ENCODE measurements around the gene ROCK2. TPM values are rescaled to one million over a fixed set of nuclear protein-coding genes. Genes with fewer than 3 reads are reported as not detected.

Gene ROCK2
- total RNA-seq, 1 donor from 2014 or later, result 36.1 TPM

DNA sequence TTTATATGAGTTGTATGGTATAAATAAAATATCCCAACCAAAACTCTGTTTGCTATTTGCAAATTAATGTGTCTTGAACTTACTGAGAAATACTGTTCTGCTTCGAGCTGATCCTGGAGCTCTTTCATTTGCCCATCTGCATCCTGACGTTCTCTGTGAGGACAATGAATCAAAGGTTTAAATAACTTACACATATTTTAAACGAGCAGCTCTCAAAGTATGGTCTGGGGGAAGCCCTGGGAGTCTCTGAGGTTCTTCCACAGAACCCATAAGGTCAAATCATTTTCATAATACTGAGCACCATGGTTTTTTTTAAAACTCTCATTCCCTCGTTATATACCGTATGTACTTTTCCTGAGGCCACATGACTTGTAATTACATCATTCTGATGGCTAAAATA lies 142.5 kb downstream of the ROCK2 start:
- H3K9me3 Mint-ChIP-seq, result no peaks in the 10 kb centered on the region
- H3K36me3 Mint-ChIP-seq, result peaks cover 14% of the 10 kb centered on the region
- Histone ChIP-seq H3K9me3 (ENCODE audit: low read depth) (no peaks in the 10 kb centered on the region), H3K4me3 (no peak overlapping the region), H3F3A (ENCODE audit: low read depth) (no peaks in the 10 kb centered on the region), H3K4me2 (no peak overlapping the region), H4K20me1 (ENCODE audit: low read depth) (no peaks in the 10 kb centered on the region), H2AFZ (replicated peaks) (no peak overlapping the region), H3K27ac (no peak overlapping the region), H3K9ac (no peak overlapping the region), H3K4me1 (no peaks in the 10 kb centered on the region), H3K79me2 (ENCODE audit: low read depth) (no peaks in the 10 kb centered on the region), H3K27me3 (no peaks in the 10 kb centered on the region), H3K36me3 (peaks cover 23% of the 10 kb centered on the region)
- no peak overlapping the region for H3K27ac Mint-ChIP-seq
- H3K27me3 Mint-ChIP-seq (ENCODE audit: insufficient read depth, low read depth), result no peaks in the 10 kb centered on the region
- no peak for DNase-seq (ENCODE audit: low spot score)
- TF ChIP-seq EZH2 (IDR thresholded peaks at IDR 0.05) (no peak), EZH2phosphoT487 (IDR thresholded peaks at IDR 0.05) (no peak)
- TF ChIP-seq, protein P1, sequence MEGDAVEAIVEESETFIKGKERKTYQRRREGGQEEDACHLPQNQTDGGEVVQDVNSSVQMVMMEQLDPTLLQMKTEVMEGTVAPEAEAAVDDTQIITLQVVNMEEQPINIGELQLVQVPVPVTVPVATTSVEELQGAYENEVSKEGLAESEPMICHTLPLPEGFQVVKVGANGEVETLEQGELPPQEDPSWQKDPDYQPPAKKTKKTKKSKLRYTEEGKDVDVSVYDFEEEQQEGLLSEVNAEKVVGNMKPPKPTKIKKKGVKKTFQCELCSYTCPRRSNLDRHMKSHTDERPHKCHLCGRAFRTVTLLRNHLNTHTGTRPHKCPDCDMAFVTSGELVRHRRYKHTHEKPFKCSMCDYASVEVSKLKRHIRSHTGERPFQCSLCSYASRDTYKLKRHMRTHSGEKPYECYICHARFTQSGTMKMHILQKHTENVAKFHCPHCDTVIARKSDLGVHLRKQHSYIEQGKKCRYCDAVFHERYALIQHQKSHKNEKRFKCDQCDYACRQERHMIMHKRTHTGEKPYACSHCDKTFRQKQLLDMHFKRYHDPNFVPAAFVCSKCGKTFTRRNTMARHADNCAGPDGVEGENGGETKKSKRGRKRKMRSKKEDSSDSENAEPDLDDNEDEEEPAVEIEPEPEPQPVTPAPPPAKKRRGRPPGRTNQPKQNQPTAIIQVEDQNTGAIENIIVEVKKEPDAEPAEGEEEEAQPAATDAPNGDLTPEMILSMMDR (IDR thresholded peaks at IDR 0.05), result no peak
- H3K4me1 Mint-ChIP-seq, result no peaks in the 10 kb centered on the region
- H3K4me3 Mint-ChIP-seq, result no peak overlapping the region

GRCh38 chr2:11200651-11201050 lies 143.8 kb downstream of the ROCK2 start:
- no peak for DNase-seq (ENCODE audit: low spot score)
- peaks cover 23% of the 10 kb centered on the region for H3K36me3 ChIP-seq

GRCh38 chr2:11196246-11196645 lies 148.2 kb downstream of the ROCK2 start:
- Mint-ChIP-seq H3K9me3 (no peaks in the 10 kb centered on the region), H3K27me3 (ENCODE audit: insufficient read depth, low read depth) (no peaks in the 10 kb centered on the region), H3K4me3 (no peak overlapping the region), H3K36me3 (peaks cover 19% of the 10 kb centered on the region), H3K4me1 (no peaks in the 10 kb centered on the region), H3K27ac (no peak overlapping the region)
- Histone ChIP-seq H3K4me1 (no peaks in the 10 kb centered on the region), H3K9ac (no peak overlapping the region), H3K9me3 (ENCODE audit: low read depth) (no peaks in the 10 kb centered on the region), H4K20me1 (ENCODE audit: low read depth) (no peaks in the 10 kb centered on the region), H3K36me3 (peaks cover 29% of the 10 kb centered on the region), H3K4me2 (no peak overlapping the region), H3K4me3 (no peak overlapping the region), H3K27ac (no peak overlapping the region), H2AFZ (replicated peaks) (no peak overlapping the region), H3K79me2 (ENCODE audit: low read depth) (no peaks in the 10 kb centered on the region), H3K27me3 (no peaks in the 10 kb centered on the region), H3F3A (ENCODE audit: low read depth) (no peaks in the 10 kb centered on the region)
- DNase-seq (ENCODE audit: low spot score), result no peak
- TF ChIP-seq EZH2phosphoT487 (IDR thresholded peaks at IDR 0.05) (no peak), EZH2 (IDR thresholded peaks at IDR 0.05) (no peak)
- TF ChIP-seq, protein P1 (IDR thresholded peaks at IDR 0.05), result no peak

More at GRCh38 chr2:11200651-11201050, 143.8 kb downstream of the ROCK2 start:
- Histone ChIP-seq H3K27me3 (no peaks in the 10 kb centered on the region), H3K4me2 (no peak overlapping the region), H3K9ac (no peak overlapping the region), H3K4me3 (no peak overlapping the region), H3F3A (ENCODE audit: low read depth) (no peaks in the 10 kb centered on the region), H3K9me3 (ENCODE audit: low read depth) (no peaks in the 10 kb centered on the region), H3K4me1 (no peaks in the 10 kb centered on the region), H3K27ac (no peak overlapping the region), H4K20me1 (ENCODE audit: low read depth) (no peaks in the 10 kb centered on the region), H3K79me2 (ENCODE audit: low read depth) (no peaks in the 10 kb centered on the region), H2AFZ (replicated peaks) (no peak overlapping the region)
- TF ChIP-seq EZH2phosphoT487 (IDR thresholded peaks at IDR 0.05) (no peak), EZH2 (IDR thresholded peaks at IDR 0.05) (no peak)
- TF ChIP-seq, protein P1 (IDR thresholded peaks at IDR 0.05), result no peak
- no peak overlapping the region for H3K4me3 Mint-ChIP-seq
- H3K27me3 Mint-ChIP-seq (ENCODE audit: insufficient read depth, low read depth), result no peaks in the 10 kb centered on the region
- H3K9me3 Mint-ChIP-seq, result no peaks in the 10 kb centered on the region
- H3K36me3 Mint-ChIP-seq, result peaks cover 17% of the 10 kb centered on the region
- H3K4me1 Mint-ChIP-seq, result no peaks in the 10 kb centered on the region
- H3K27ac Mint-ChIP-seq, result no peak overlapping the region

Measured in neural progenitor cell (in vitro differentiated cells).